ENCODE measurements around the gene TMEM259. TPM values are rescaled to one million over a fixed set of nuclear protein-coding genes. Genes with fewer than 3 reads are reported as not detected.

The TMEM259 gene
- total RNA-seq, 6 experiments from 2014 or later, result 82.6 to 180 (median 93.2) TPM

DNA sequence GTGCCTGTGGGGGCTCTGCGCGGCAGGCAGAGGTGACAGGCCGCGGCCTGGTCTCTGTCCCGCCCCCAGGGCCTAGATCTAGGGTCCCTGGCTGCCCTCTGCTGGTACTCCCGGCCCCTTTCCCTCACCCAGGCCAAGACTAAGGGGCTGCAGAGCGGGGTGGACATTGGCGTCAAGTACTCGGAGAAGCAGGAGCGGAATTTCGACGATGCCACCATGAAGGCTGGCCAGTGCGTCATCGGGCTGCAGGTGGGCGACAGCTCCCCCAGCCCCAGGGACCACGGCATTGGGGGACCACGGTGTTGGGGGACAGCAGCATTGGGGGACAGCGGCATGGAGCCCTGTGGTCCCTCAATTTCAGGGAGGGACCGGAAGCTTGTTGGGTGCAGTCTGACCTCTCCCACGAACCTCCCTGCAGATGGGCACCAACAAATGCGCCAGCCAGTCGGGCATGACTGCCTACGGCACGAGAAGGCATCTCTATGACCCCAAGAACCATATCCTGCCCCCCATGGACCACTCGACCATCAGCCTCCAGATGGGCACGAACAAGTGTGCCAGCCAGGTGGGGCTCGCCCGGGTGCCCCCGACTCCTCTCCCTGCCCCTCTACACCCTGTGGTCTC is 15.2 kb upstream of the TMEM259 start:
- H3K27me3 ChIP-seq, result no peaks in the 10 kb centered on the region
- H3K9me3 ChIP-seq, result no peaks in the 10 kb centered on the region
- no peak overlapping the region for H3K4me3 ChIP-seq
- H3K4me1 ChIP-seq, result peaks cover 0 to 10% (median 3%) of the 10 kb centered on the region in 4 donors
- no peak overlapping the region for H3K27ac ChIP-seq
- peak in 1 of 3 donors; percentile 18 for DNase-seq
- H3K36me3 ChIP-seq, result peaks cover 0 to 7% (median 4%) of the 10 kb centered on the region in 4 donors
- ATAC-seq, result no peak
- WGBS (ENCODE audit: insufficient coverage, low coverage, low lambda C conversion rate, missing lambda C conversion rate), result 78% methylated on average over 9 of the region's 29 CpGs
- TF ChIP-seq, protein P1, sequence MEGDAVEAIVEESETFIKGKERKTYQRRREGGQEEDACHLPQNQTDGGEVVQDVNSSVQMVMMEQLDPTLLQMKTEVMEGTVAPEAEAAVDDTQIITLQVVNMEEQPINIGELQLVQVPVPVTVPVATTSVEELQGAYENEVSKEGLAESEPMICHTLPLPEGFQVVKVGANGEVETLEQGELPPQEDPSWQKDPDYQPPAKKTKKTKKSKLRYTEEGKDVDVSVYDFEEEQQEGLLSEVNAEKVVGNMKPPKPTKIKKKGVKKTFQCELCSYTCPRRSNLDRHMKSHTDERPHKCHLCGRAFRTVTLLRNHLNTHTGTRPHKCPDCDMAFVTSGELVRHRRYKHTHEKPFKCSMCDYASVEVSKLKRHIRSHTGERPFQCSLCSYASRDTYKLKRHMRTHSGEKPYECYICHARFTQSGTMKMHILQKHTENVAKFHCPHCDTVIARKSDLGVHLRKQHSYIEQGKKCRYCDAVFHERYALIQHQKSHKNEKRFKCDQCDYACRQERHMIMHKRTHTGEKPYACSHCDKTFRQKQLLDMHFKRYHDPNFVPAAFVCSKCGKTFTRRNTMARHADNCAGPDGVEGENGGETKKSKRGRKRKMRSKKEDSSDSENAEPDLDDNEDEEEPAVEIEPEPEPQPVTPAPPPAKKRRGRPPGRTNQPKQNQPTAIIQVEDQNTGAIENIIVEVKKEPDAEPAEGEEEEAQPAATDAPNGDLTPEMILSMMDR (IDR thresholded peaks at IDR 0.05), result no peak
- intact Hi-C loops (cut with DNase I), result no loop called here

DNA sequence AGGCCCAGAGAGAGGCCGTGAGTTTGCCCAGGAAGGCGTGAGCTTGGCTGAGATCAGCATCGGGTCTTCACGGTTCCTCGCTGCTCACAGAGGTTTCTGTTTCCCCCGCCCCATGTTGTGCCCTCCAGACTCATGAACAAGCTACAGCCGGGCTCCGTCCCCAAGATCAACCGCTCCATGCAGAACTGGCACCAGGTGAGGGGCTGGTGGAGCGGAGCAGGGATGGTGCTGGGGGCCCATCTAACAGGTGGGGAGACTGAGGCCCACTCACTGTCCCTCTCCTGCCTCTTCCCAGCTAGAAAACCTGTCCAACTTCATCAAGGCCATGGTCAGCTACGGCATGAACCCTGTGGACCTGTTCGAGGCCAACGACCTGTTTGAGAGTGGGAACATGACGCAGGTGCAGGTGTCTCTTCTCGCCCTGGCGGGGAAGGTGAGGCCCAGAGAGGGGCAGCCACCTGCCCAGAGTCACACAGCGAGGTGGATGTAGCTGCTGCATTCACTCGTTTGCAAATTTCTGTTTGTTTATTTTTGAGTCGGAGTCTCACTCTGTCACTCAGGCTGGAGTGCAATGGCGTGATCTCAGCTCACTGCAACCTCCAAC is 11.4 kb upstream of the TMEM259 start:
- DNase-seq (no peak), ATAC-seq (no peak)
- H3K27me3 ChIP-seq, result no peaks in the 10 kb centered on the region
- no peaks in the 10 kb centered on the region for H3K9me3 ChIP-seq
- peaks cover 0 to 7% (median 4%) of the 10 kb centered on the region in 4 donors for H3K36me3 ChIP-seq
- no peak overlapping the region for H3K4me3 ChIP-seq
- no peaks in the 10 kb centered on the region for H3K4me1 ChIP-seq
- intact Hi-C loops (cut with DNase I), result no loop called here
- H3K27ac ChIP-seq, result no peak overlapping the region
- TF ChIP-seq, protein P1 (IDR thresholded peaks at IDR 0.05), result no peak
- TF ChIP-seq POLR2A (IDR thresholded peaks at IDR 0.05), result no peak
- WGBS (ENCODE audit: insufficient coverage, low coverage, low lambda C conversion rate, missing lambda C conversion rate), result 78% methylated on average over 6 of the region's 20 CpGs

DNA sequence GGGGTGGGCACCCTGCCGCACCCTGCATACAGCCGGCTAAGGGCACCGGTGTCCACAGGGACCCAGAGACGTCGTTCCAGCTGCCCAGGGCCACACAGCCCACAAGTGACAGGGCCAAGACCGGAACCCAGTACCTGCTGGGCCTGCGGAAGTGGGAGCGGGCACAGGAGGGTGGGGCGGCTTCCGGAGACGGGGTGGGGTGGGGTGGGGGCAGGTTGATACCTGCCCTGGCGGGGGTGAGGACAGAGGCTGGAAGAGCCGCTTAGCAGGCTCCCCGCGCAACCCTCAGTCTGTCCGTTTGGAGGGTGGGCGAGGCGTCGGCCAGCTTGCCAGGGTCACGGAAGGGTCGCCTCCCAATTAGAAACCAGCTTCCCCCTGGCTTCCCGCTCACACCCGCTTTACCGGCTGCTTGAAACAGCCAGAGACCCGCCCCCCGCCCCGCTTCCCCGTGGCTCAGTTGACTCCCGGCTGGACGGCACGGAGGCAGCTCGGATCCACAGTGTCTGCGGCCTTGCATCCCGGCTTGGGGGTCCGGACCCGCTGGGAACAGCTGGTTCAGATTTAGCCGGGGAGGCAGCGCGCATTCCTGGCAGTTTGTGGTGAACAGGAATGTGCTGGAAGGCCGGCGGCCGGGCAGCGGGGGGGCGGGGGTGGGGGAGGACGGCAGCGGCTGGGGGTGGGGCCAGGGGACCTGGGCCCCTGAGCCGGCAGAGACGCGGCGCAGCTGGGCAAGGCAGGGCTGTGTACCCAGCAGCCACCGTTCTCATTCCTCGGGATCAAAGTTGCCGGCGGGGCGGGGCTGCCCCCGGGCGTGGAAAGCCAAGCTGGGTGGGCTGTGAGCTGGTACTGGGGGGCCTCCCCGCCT is 7.4 kb upstream of the TMEM259 start:
- no peak for DNase-seq
- peak overlapping the region; percentile 51 to 92 (median 87) for H3K27ac ChIP-seq
- ATAC-seq, result peak; percentile 17 to 33 (median 23)
- peak overlapping the region; percentile 75 to 89 (median 79) for H3K4me3 ChIP-seq
- TF ChIP-seq, protein P1 (IDR thresholded peaks at IDR 0.05), result no peak
- peaks cover 0 to 7% (median 4%) of the 10 kb centered on the region in 4 donors for H3K36me3 ChIP-seq
- no peaks in the 10 kb centered on the region for H3K9me3 ChIP-seq
- no peaks in the 10 kb centered on the region for H3K4me1 ChIP-seq
- WGBS (ENCODE audit: insufficient coverage, low coverage, low lambda C conversion rate, missing lambda C conversion rate), result 55% methylated on average over 4 of the region's 58 CpGs
- intact Hi-C loops (cut with DNase I), result no loop called here
- H3K27me3 ChIP-seq, result no peaks in the 10 kb centered on the region

DNA sequence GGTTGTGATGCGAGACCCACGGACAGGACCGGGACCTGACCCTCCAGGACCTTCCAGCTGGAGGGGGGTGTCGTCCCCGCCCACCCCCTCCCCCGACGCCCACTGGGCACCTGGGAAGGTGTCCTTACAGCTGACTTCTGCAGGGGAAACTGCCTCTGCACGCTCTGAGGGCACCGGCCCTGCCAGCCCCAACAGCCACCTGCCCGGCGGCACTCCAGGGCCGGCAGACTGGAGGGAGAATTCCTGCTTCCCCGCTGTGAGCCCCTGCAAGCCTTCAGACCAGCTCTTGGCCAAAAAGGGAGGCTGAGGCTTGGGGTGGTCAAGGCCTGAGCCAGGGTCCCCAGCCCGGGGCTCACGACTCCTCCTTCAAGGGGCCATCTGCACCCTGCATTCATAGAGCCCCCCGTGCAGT is 6.7 kb upstream of the TMEM259 start:
- TF ChIP-seq POLR2A (IDR thresholded peaks at IDR 0.05), result no peak
- TF ChIP-seq, protein P1 (IDR thresholded peaks at IDR 0.05), result no peak
- H3K9me3 ChIP-seq, result no peaks in the 10 kb centered on the region
- peaks cover 0 to 5% (median 2%) of the 10 kb centered on the region in 4 donors for H3K36me3 ChIP-seq
- H3K27ac ChIP-seq, result peak overlapping the region; percentile 51 to 92 (median 87)
- DNase-seq (no peak), ATAC-seq (peak in 2 of 4 donors; percentile 3)
- peak overlapping the region; percentile 75 to 89 (median 79) for H3K4me3 ChIP-seq
- WGBS (ENCODE audit: insufficient coverage, low coverage, low lambda C conversion rate, missing lambda C conversion rate), result 13% methylated on average over 6 of the region's 16 CpGs
- H3K4me1 ChIP-seq, result peaks cover 0 to 4% (median 0%) of the 10 kb centered on the region in 4 donors
- intact Hi-C loops (cut with DNase I), result no loop called here
- no peaks in the 10 kb centered on the region for H3K27me3 ChIP-seq
